SU-DHL-6 (cell line): ENCODE data around the gene SMARCA5.

Source experiments
- H2AFZ ChIP-seq: fragments of 200-600 bp; sonication (generic); 2 replicates; pipeline ENCODE4 v1.6.1; 2014; ENCODE audit warnings: low read depth, mild to moderate bottlenecking, moderate library complexity, mixed read lengths, antibody characterized with exemption, low read length; ENCODE audit not compliant: severe bottlenecking
- H3F3A ChIP-seq: fragments of 200-600 bp; shearing (Covaris generic); 2 replicates; pipeline ENCODE4 v1.6.0; 2016; ENCODE audit warnings: antibody characterized with exemption, mild to moderate bottlenecking; ENCODE audit not compliant: insufficient read depth
- H3K27ac ChIP-seq: fragments of 200-600 bp; sonication (generic); 2 replicates; pipeline ENCODE4 v1.5.1; 2016; ENCODE audit warnings: low read depth, mild to moderate bottlenecking, low read length, moderate library complexity, mixed read lengths
- H3K27me3 ChIP-seq: fragments of 200-600 bp; sonication (generic), shearing (Covaris generic); 2 replicates; pipeline ENCODE4 v1.6.0; 2014; ENCODE audit warnings: mild to moderate bottlenecking, low read length
- H3K36me3 ChIP-seq: fragments of 200-600 bp; sonication (generic); 2 replicates; pipeline ENCODE4 v1.6.1; 2014; ENCODE audit warnings: mild to moderate bottlenecking, low read length, mixed read lengths
- H3K4me2 ChIP-seq: fragments of 300-600, 200-600 bp; shearing (Covaris generic), sonication (generic); 2 replicates; pipeline ENCODE4 v1.6.0; 2014; ENCODE audit warnings: low read length, low read depth, mild to moderate bottlenecking; ENCODE audit not compliant: poor library complexity, severe bottlenecking
- H3K4me3 ChIP-seq: fragments of 200-600 bp; sonication (generic); 2 replicates; pipeline ENCODE4 v1.5.1; 2014; ENCODE audit warnings: antibody characterized with exemption, low read length, mild to moderate bottlenecking, mixed read lengths; ENCODE audit not compliant: insufficient read depth, poor library complexity, severe bottlenecking
- H3K79me2 ChIP-seq: fragments of 200-600 bp; sonication (generic); 2 replicates; pipeline ENCODE4 v1.6.1; 2014; ENCODE audit warnings: mild to moderate bottlenecking, low read length, moderate library complexity; ENCODE audit not compliant: insufficient read depth
- H3K9ac ChIP-seq: fragments of 200-600 bp; sonication (generic); 2 replicates; pipeline ENCODE4 v1.7.0; 2014; ENCODE audit warnings: mild to moderate bottlenecking, low read length
- H3K9me2 ChIP-seq: fragments of 200-600 bp; sonication (generic); replicated peaks from 2 replicates; pipeline ENCODE4 v1.6.1; 2014; ENCODE audit warnings: low read length; ENCODE audit not compliant: insufficient read depth
- H3K9me3 ChIP-seq: fragments of 200-600 bp; sonication (generic); 2 replicates; pipeline ENCODE4 v1.6.1; 2014; ENCODE audit warnings: low read length, mixed read lengths; ENCODE audit not compliant: insufficient read depth
- H4K20me1 ChIP-seq: fragments of 200-600 bp; sonication (generic); 2 replicates; pipeline ENCODE4 v1.6.1; 2014; ENCODE audit warnings: low read depth, mild to moderate bottlenecking, antibody characterized with exemption, low read length, moderate library complexity, mixed read lengths
- CTCF ChIP-seq: fragments of 200-600 bp; sonication (generic); IDR thresholded peaks from one replicate; pipeline ENCODE4 v1.5.1; 2017; ENCODE audit warnings: antibody characterized with exemption, mild to moderate bottlenecking, low read length, moderate library complexity; ENCODE audit not compliant: insufficient read depth, poor library complexity, severe bottlenecking
- EZH2phosphoT487 ChIP-seq: fragments of 200-600 bp; sonication (generic), shearing (Covaris generic); conservative IDR thresholded peaks from 2 replicates; pipeline ENCODE4 v1.6.1; 2018; ENCODE audit warnings: mild to moderate bottlenecking, antibody characterized with exemption, low read length, moderate library complexity, mixed read lengths

The SMARCA5 gene

GRCh38 chr4:143513314-143514168, at the start of gene SMARCA5:
Gene SMARCA5, plus strand, starts transcription at chr4:143513702. Its CDS starts 223 bp downstream, at chr4:143513925.
- Histone ChIP-seq H3K79me2 (peaks cover 48% of the 10 kb centered on the region), H3K9me2 (no peaks in the 10 kb centered on the region), H3K27me3 (no peaks in the 10 kb centered on the region), H4K20me1 (peaks cover 8% of the 10 kb centered on the region; the same call in 1 of the 2 replicates), H3K36me3 (no peaks in the 10 kb centered on the region), H2AFZ (peak within 1 kb of the TSS; percentile 93), H3K4me3 (peak within 1 kb of the TSS; percentile 86), H3K9me3 (no peaks in the 10 kb centered on the region), H3K27ac (peak within 1 kb of the TSS; percentile 70), H3F3A (no peaks in the 10 kb centered on the region), H3K4me2 (peak within 1 kb of the TSS; percentile 76), H3K9ac (peak within 1 kb of the TSS; percentile 78)
- TF ChIP-seq EZH2phosphoT487: no peak
- TF ChIP-seq CTCF: no peak

GRCh38 chr4:143473334-143474126, 40.0 kb upstream of the SMARCA5 start:
- Histone ChIP-seq H3K79me2 (no peaks in the 10 kb centered on the region), H4K20me1 (no peaks in the 10 kb centered on the region), H3K4me3 (no peak overlapping the region), H3K9me2 (no peaks in the 10 kb centered on the region), H3K9ac (no peak overlapping the region), H2AFZ (no peak overlapping the region), H3K27ac (no peak overlapping the region), H3K9me3 (no peaks in the 10 kb centered on the region), H3K27me3 (no peaks in the 10 kb centered on the region), H3K4me2 (no peak overlapping the region), H3F3A (no peaks in the 10 kb centered on the region), H3K36me3 (no peaks in the 10 kb centered on the region)
- TF ChIP-seq CTCF: no peak
- no peak for TF ChIP-seq EZH2phosphoT487

- Histone ChIP-seq H3K4me3 (no peak overlapping the region), H3K27me3 (no peaks in the 10 kb centered on the region), H3K79me2 (no peaks in the 10 kb centered on the region), H3K27ac (no peak overlapping the region), H3K9ac (no peak overlapping the region), H3K4me2 (no peak overlapping the region), H3K36me3 (no peaks in the 10 kb centered on the region), H2AFZ (no peak overlapping the region), H3F3A (no peaks in the 10 kb centered on the region), H3K9me3 (no peaks in the 10 kb centered on the region), H4K20me1 (no peaks in the 10 kb centered on the region), H3K9me2 (no peaks in the 10 kb centered on the region)
- TF ChIP-seq EZH2phosphoT487 (no peak), CTCF (no peak)
These were observed 36.0 kb upstream of the SMARCA5 start for GRCh38 chr4:143477487-143477886.
